Measurements from ENCODE around the gene UTF1. TPM values are rescaled to one million over a fixed set of nuclear protein-coding genes. Genes with fewer than 3 reads are reported as not detected.

UTF1 gene
- total RNA-seq, 4 donors from 2014 or later, result not detected

GRCh38 chr10:133254421-133255120, 24.6 kb downstream of the UTF1 start:
- TF ChIP-seq CTCF (IDR thresholded peaks at IDR 0.05; ENCODE audit: low read depth), result no peak

- TF ChIP-seq CTCF (IDR thresholded peaks at IDR 0.05; ENCODE audit: low read depth), result no peak
Measured at GRCh38 chr10:133255323-133255722, 25.3 kb downstream of the UTF1 start.

- TF ChIP-seq CTCF (IDR thresholded peaks at IDR 0.05; ENCODE audit: low read depth), result no peak
Measured at GRCh38 chr10:133257489-133258065, 27.6 kb downstream of the UTF1 start.

GRCh38 chr10:133258066-133258817, 28.2 kb downstream of the UTF1 start:
- no peak for TF ChIP-seq CTCF (IDR thresholded peaks at IDR 0.05; ENCODE audit: low read depth)

- TF ChIP-seq CTCF (IDR thresholded peaks at IDR 0.05; ENCODE audit: low read depth), result no peak
Measured at GRCh38 chr10:133258818-133259601, 29.0 kb downstream of the UTF1 start.

GRCh38 chr10:133259602-133259989, 29.6 kb downstream of the UTF1 start:
- no peak for TF ChIP-seq CTCF (IDR thresholded peaks at IDR 0.05; ENCODE audit: low read depth)
